GM12872 (cell line): Measurements from ENCODE around the gene ARHGAP25.

ENCODE experiments used
- TF ChIP-seq, protein P1 (sequence below): IDR thresholded peaks from 3 replicates; pipeline ENCODE4 v1.5.1; 2011; ENCODE audit warnings: low read depth, mild to moderate bottlenecking, low read length, moderate library complexity; ENCODE audit not compliant: insufficient read depth

ARHGAP25 gene

GRCh38 chr2:68727683-68728375, 6.8 kb upstream of the ARHGAP25 start:
- TF ChIP-seq, protein P1, sequence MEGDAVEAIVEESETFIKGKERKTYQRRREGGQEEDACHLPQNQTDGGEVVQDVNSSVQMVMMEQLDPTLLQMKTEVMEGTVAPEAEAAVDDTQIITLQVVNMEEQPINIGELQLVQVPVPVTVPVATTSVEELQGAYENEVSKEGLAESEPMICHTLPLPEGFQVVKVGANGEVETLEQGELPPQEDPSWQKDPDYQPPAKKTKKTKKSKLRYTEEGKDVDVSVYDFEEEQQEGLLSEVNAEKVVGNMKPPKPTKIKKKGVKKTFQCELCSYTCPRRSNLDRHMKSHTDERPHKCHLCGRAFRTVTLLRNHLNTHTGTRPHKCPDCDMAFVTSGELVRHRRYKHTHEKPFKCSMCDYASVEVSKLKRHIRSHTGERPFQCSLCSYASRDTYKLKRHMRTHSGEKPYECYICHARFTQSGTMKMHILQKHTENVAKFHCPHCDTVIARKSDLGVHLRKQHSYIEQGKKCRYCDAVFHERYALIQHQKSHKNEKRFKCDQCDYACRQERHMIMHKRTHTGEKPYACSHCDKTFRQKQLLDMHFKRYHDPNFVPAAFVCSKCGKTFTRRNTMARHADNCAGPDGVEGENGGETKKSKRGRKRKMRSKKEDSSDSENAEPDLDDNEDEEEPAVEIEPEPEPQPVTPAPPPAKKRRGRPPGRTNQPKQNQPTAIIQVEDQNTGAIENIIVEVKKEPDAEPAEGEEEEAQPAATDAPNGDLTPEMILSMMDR, result no peak

GRCh38 chr2:68730828-68731227, 3.8 kb upstream of the ARHGAP25 start:
- TF ChIP-seq, protein P1, result no peak

DNA sequence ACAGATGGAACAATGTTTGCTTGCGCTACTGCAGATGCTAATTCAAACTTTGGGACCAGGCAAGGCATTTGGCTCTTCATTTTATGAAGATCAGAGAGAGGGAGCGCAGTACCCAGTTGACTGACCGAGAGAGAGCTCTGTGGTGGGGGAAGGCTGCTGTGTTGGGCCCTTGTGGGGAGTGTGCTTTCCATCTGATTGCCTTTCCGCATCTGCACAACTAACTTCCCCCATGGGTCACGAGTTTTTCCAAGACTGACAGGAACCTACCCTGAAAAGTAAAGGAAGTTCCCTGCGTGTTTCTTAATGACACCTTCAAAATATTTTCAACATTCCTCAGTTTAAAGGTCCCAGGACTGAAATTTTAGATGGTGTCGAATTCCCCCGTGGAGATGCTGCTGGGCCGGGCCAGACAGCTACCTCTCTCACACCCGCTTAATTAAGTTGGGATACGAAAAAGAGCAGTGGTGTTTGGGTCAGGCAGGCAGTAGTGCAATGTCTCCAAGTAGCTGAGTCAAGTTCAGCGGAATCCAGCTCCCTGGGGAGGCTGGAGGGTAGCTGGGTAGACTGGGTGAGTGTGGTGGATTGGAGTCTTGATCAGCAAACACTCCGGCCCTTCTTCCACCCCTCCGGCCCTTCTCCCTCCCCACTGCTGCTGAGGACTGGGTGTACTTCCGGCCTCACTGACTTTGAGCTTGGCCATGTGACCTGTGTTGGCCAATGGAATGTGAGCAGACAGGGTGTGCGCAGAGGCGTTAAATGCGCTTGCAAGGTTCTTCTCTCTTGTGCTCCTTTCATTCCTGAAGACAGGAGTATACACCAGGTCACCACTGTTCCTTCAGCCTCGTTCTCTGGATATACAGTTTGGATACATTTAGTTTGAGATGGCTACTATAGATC, 2.3 kb upstream of the ARHGAP25 start:
- TF ChIP-seq, protein P1, result no peak

DNA sequence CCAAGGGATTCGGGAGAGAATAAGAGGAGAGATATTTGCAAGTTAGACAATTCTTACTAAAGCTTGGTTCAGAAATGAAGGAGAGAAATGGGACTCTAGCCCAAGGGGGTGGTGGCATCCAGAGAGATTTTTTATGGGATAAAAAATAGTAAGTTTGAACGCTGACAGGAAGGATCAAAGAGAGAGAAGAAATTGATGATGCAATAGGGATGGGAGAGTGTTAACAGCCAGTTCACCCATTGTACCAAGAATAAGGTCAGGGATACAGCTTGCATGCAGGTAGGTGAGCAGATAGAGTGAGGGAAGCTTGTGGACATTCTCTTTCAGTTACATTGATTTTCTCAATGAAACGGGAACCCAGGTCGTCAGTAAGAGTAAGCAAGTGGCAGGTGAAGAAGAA, 1.2 kb upstream of the ARHGAP25 start:
- TF ChIP-seq, protein P1, result no peak

- TF ChIP-seq, protein P1, result no peak
Measured at GRCh38 chr2:68734176-68734575, 435 bp upstream of the ARHGAP25 start.

- TF ChIP-seq, protein P1, result no peak
Measured at GRCh38 chr2:68736086-68736485, 1.5 kb downstream of the ARHGAP25 start.

GRCh38 chr2:68737711-68738110, 3.1 kb downstream of the ARHGAP25 start:
- TF ChIP-seq, protein P1, result no peak
